ENCODE results near the gene TSSK6. TPM values are rescaled to one million over a fixed set of nuclear protein-coding genes. Genes with fewer than 3 reads are reported as not detected.

Gene TSSK6
- polyA plus RNA-seq, 1 donor from 2014 or later, result 4.6 TPM

- Mint-ChIP-seq H3K36me3 (peaks cover 1% of the 10 kb centered on the region), H3K4me1 (peaks cover 0 to 5% (median 0%) of the 10 kb centered on the region in 3 donors), H3K27me3 (no peaks in the 10 kb centered on the region), H3K9me3 (no peaks in the 10 kb centered on the region), H3K4me3 (peak overlapping the region in 1 of 4 donors; percentile 48), H3K27ac (peak overlapping the region in 1 of 3 donors; percentile 35)
These were observed 7.1 kb downstream of the TSSK6 start for GRCh38 chr19:19508217-19508616.

GRCh38 chr19:19507354-19507753 lies 8.0 kb downstream of the TSSK6 start:
- H3K4me3 Mint-ChIP-seq, result no peak overlapping the region
- H3K27ac Mint-ChIP-seq, result no peak overlapping the region
- H3K4me1 Mint-ChIP-seq, result peaks cover 0 to 5% (median 0%) of the 10 kb centered on the region in 3 donors
- H3K36me3 Mint-ChIP-seq, result peaks cover 1% of the 10 kb centered on the region
- H3K9me3 Mint-ChIP-seq, result no peaks in the 10 kb centered on the region
- no peaks in the 10 kb centered on the region for H3K27me3 Mint-ChIP-seq

- Mint-ChIP-seq H3K4me3 (no peak overlapping the region), H3K9me3 (no peaks in the 10 kb centered on the region), H3K27me3 (no peaks in the 10 kb centered on the region), H3K27ac (no peak overlapping the region), H3K4me1 (peaks cover 0 to 5% (median 0%) of the 10 kb centered on the region in 3 donors), H3K36me3 (peaks cover 1% of the 10 kb centered on the region)
These were observed 8.8 kb downstream of the TSSK6 start for GRCh38 chr19:19506592-19506991.

- H3K36me3 Mint-ChIP-seq, result peaks cover 1% of the 10 kb centered on the region
- no peaks in the 10 kb centered on the region for H3K27me3 Mint-ChIP-seq
- H3K9me3 Mint-ChIP-seq, result no peaks in the 10 kb centered on the region
- no peak overlapping the region for H3K27ac Mint-ChIP-seq
- H3K4me3 Mint-ChIP-seq, result no peak overlapping the region
- peaks cover 0 to 5% (median 0%) of the 10 kb centered on the region in 3 donors for H3K4me1 Mint-ChIP-seq
These were observed 9.6 kb downstream of the TSSK6 start for GRCh38 chr19:19505669-19506326.

- H3K4me3 Mint-ChIP-seq, result no peak overlapping the region
- H3K36me3 Mint-ChIP-seq, result peaks cover 1% of the 10 kb centered on the region
These were observed 10.3 kb downstream of the TSSK6 start for GRCh38 chr19:19504754-19505668.

GRCh38 chr19:19502808-19503602 lies 12.3 kb downstream of the TSSK6 start:
- Mint-ChIP-seq H3K9me3 (no peaks in the 10 kb centered on the region), H3K4me3 (no peak overlapping the region)

More at GRCh38 chr19:19504754-19505668, 10.3 kb downstream of the TSSK6 start:
- Mint-ChIP-seq H3K27me3 (no peaks in the 10 kb centered on the region), H3K9me3 (no peaks in the 10 kb centered on the region), H3K27ac (no peak overlapping the region), H3K4me1 (peaks cover 0 to 5% (median 0%) of the 10 kb centered on the region in 3 donors)

GRCh38 chr19:19502281-19502680 lies 13.1 kb downstream of the TSSK6 start:
- no peaks in the 10 kb centered on the region for H3K4me1 Mint-ChIP-seq
- H3K9me3 Mint-ChIP-seq, result no peaks in the 10 kb centered on the region
- H3K36me3 Mint-ChIP-seq, result peaks cover 1% of the 10 kb centered on the region
- H3K27me3 Mint-ChIP-seq, result no peaks in the 10 kb centered on the region
- H3K27ac Mint-ChIP-seq, result peak overlapping the region in 1 of 3 donors; percentile 59
- no peak overlapping the region for H3K4me3 Mint-ChIP-seq

More at GRCh38 chr19:19502808-19503602, 12.3 kb downstream of the TSSK6 start:
- Mint-ChIP-seq H3K36me3 (peaks cover 1% of the 10 kb centered on the region), H3K27me3 (no peaks in the 10 kb centered on the region), H3K4me1 (no peaks in the 10 kb centered on the region), H3K27ac (peak overlapping the region in 2 of 3 donors; percentile 25 to 71)

- H3K9me3 Mint-ChIP-seq, result no peaks in the 10 kb centered on the region
- H3K27ac Mint-ChIP-seq, result peak overlapping the region in 1 of 3 donors; percentile 59
- no peak overlapping the region for H3K4me3 Mint-ChIP-seq
- H3K27me3 Mint-ChIP-seq, result no peaks in the 10 kb centered on the region
- no peaks in the 10 kb centered on the region for H3K4me1 Mint-ChIP-seq
- H3K36me3 Mint-ChIP-seq, result no peaks in the 10 kb centered on the region
These were observed 13.6 kb downstream of the TSSK6 start for GRCh38 chr19:19501798-19502197.

GRCh38 chr19:19500975-19501644 lies 14.2 kb downstream of the TSSK6 start:
- H3K27ac Mint-ChIP-seq, result peak overlapping the region in 1 of 3 donors; percentile 31
- no peaks in the 10 kb centered on the region for H3K4me1 Mint-ChIP-seq
- H3K9me3 Mint-ChIP-seq, result no peaks in the 10 kb centered on the region
- no peaks in the 10 kb centered on the region for H3K27me3 Mint-ChIP-seq
- H3K36me3 Mint-ChIP-seq, result no peaks in the 10 kb centered on the region
- no peak overlapping the region for H3K4me3 Mint-ChIP-seq

GRCh38 chr19:19499272-19499995 lies 15.9 kb downstream of the TSSK6 start:
- no peak overlapping the region for H3K27ac Mint-ChIP-seq
- H3K36me3 Mint-ChIP-seq, result no peaks in the 10 kb centered on the region
- H3K4me1 Mint-ChIP-seq, result no peaks in the 10 kb centered on the region
- no peaks in the 10 kb centered on the region for H3K9me3 Mint-ChIP-seq
- H3K4me3 Mint-ChIP-seq, result no peak overlapping the region
- H3K27me3 Mint-ChIP-seq, result no peaks in the 10 kb centered on the region

GRCh38 chr19:19498255-19498991 lies 16.9 kb downstream of the TSSK6 start:
- Mint-ChIP-seq H3K4me1 (no peaks in the 10 kb centered on the region), H3K27ac (no peak overlapping the region), H3K27me3 (no peaks in the 10 kb centered on the region), H3K4me3 (no peak overlapping the region), H3K9me3 (no peaks in the 10 kb centered on the region), H3K36me3 (no peaks in the 10 kb centered on the region)

GRCh38 chr19:19495614-19496603 lies 19.4 kb downstream of the TSSK6 start:
- Mint-ChIP-seq H3K27ac (no peak overlapping the region), H3K27me3 (no peaks in the 10 kb centered on the region), H3K36me3 (no peaks in the 10 kb centered on the region), H3K4me3 (no peak overlapping the region), H3K9me3 (no peaks in the 10 kb centered on the region), H3K4me1 (no peaks in the 10 kb centered on the region)

Measured in IgD-negative memory B cell (primary cell).